ENCODE results near the gene LTBP2.

- no peak for TF ChIP-seq POLR2A (IDR thresholded peaks at IDR 0.05)
- TF ChIP-seq, protein P1, sequence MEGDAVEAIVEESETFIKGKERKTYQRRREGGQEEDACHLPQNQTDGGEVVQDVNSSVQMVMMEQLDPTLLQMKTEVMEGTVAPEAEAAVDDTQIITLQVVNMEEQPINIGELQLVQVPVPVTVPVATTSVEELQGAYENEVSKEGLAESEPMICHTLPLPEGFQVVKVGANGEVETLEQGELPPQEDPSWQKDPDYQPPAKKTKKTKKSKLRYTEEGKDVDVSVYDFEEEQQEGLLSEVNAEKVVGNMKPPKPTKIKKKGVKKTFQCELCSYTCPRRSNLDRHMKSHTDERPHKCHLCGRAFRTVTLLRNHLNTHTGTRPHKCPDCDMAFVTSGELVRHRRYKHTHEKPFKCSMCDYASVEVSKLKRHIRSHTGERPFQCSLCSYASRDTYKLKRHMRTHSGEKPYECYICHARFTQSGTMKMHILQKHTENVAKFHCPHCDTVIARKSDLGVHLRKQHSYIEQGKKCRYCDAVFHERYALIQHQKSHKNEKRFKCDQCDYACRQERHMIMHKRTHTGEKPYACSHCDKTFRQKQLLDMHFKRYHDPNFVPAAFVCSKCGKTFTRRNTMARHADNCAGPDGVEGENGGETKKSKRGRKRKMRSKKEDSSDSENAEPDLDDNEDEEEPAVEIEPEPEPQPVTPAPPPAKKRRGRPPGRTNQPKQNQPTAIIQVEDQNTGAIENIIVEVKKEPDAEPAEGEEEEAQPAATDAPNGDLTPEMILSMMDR (IDR thresholded peaks at IDR 0.05) = no peak
- no peak for TF ChIP-seq POLR2AphosphoS5 (IDR thresholded peaks at IDR 0.05)
- no peak for TF ChIP-seq EP300 (IDR thresholded peaks at IDR 0.05)
Observed at GRCh38 chr14:74584951-74585350, 27.1 kb downstream of the LTBP2 start.

Data from stomach (tissue), 4 donors.